ENCODE results near the gene PXYLP1. TPM values are rescaled to one million over a fixed set of nuclear protein-coding genes. Genes with fewer than 3 reads are reported as not detected.

PXYLP1 gene
- total RNA-seq, 2 donors from 2014 or later = 7.5 to 14.5 TPM

- Histone ChIP-seq H3K9me3 (no peaks in the 10 kb centered on the region), H3K4me3 (no peak overlapping the region), H3K27ac (no peak overlapping the region), H3K4me1 (peaks cover 0 to 11% of the 10 kb centered on the region in 2 donors), H3K36me3 (no peaks in the 10 kb centered on the region), H3K27me3 (no peaks in the 10 kb centered on the region)
- no peak for DNase-seq (ENCODE audit: low spot score)
- TF ChIP-seq CTCF (IDR thresholded peaks at IDR 0.05) = no peak
These were observed 1.3 kb upstream of the PXYLP1 start for GRCh38 chr3:141230293-141230692.

DNA sequence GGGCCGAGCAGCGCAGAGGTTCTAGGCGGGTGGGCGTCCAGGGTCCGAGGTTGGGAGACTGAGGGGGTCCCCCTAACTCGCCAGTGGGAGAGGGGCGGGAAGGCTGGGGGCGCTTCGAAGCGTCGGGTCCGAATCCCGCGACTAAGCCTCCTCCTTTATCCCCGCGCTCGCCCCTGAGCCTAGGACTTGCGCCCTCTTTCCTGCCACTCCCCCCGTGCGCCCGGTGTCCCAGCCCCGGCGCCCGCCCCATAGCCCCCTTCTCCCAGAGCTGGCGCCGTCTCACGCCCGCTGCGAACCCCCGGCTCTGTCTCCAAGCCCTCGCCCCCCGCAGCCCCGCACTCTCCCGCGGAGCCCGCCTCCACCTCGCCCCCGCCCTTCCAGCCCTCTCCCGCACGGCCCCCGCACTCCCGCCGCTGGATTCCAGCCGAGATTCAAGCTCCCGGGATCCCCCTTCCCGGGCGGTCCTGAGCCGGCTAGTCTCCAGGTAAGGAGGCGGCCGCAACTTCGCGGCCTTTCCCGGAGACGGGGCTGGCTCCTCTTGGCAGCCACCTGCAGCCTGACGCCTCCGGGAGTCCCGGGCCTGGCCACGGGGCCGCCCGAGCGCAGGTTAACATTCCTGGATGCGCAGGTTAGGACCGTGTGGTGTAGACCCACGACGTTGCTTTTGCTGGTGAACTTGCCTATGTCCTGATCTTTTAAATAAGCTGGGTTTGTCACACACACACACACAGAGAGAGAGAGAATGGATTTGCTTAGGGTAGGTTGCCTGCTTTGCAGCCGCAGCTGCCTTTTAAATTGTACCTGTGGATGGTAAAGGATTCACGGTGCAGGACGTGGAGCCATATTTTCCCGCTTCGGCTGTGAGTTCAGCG lies 563 bp downstream of the PXYLP1 start:
- DNase-seq (ENCODE audit: low spot score) = no peak
- no peaks in the 10 kb centered on the region for H3K9me3 ChIP-seq
- peak overlapping the region; percentile 74 to 83 for H3K4me3 ChIP-seq
- no peak for TF ChIP-seq CTCF (IDR thresholded peaks at IDR 0.05)
- no peaks in the 10 kb centered on the region for H3K27me3 ChIP-seq
- H3K36me3 ChIP-seq = no peaks in the 10 kb centered on the region
- H3K27ac ChIP-seq = peak overlapping the region; percentile 77 to 88
- H3K4me1 ChIP-seq = peaks cover 0 to 14% of the 10 kb centered on the region in 2 donors

DNA sequence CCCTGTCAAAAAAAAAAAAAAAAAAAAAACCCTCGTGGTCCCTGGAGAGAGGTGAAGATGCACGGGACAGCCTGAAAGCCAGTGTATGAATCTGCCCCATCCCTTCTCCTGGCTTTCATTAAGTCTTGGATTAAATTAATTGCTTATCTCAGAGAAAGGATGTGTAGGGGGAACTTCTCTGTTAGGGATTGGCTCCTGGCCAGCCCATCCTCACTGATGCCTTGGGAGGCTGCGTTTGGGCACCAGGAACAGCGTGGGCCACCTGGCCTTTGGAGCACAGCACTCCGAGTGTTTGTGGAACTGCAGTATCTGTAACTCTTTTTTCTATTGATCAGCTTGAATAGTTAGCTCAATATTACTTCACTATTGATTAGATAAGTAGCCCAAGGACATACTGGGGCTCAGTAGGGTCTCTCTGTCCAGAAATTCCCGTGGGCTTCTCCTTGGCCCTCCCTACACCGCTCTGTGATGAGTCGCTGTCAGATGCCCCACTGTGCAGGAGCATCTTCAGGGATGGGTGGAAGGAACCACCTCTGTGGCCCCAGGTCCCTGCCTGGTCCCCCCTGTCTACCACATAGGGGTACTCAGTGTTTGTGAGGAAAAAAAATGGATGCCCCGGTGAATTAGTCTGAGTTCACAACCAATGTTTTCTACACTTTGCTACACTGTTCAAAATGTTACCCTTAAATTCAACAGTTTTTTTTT lies 2.0 kb downstream of the PXYLP1 start:
- no peak for DNase-seq (ENCODE audit: low spot score)
- no peak for TF ChIP-seq CTCF (IDR thresholded peaks at IDR 0.05)
- Histone ChIP-seq H3K36me3 (no peaks in the 10 kb centered on the region), H3K27ac (no peak overlapping the region), H3K4me3 (no peak overlapping the region), H3K4me1 (peaks cover 0 to 25% of the 10 kb centered on the region in 2 donors), H3K9me3 (no peaks in the 10 kb centered on the region), H3K27me3 (no peaks in the 10 kb centered on the region)

GRCh38 chr3:141234283-141234682 lies 2.7 kb downstream of the PXYLP1 start:
- Histone ChIP-seq H3K27ac (no peak overlapping the region), H3K9me3 (no peaks in the 10 kb centered on the region), H3K27me3 (no peaks in the 10 kb centered on the region), H3K36me3 (no peaks in the 10 kb centered on the region), H3K4me1 (peaks cover 0 to 25% of the 10 kb centered on the region in 2 donors), H3K4me3 (no peak overlapping the region)
- no peak for DNase-seq (ENCODE audit: low spot score)
- no peak for TF ChIP-seq CTCF (IDR thresholded peaks at IDR 0.05)

DNA sequence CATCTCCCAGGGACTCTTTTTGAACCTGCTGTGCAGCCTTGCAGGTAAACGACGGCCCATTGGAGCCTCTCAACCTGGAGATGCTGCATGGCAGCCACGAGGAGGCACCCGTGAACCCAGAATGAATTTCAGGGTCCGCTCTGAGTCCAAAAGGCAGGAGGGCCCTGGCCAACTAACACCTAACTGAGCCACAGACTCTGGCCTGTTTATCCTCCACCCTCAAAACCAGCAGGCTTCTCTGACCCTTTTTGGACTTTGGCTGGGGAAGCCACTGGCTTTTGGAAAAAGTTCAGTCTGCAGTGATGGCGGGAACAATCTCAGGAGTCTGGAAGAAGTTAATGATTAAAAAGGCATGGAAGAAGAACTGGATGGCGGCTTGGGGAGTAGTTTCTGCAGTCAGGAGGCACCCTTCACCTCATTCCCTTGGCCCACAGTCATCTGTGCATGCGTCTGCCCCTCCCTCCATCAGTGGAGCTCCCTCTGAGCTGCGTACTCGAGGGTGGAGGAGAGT lies 4.1 kb downstream of the PXYLP1 start:
- no peak overlapping the region for H3K27ac ChIP-seq
- no peaks in the 10 kb centered on the region for H3K27me3 ChIP-seq
- peaks cover 0 to 38% of the 10 kb centered on the region in 2 donors for H3K4me1 ChIP-seq

More for the DNA sequence above, 4.1 kb downstream of the PXYLP1 start:
- TF ChIP-seq CTCF (IDR thresholded peaks at IDR 0.05) = peak in 1 of 2 donors; percentile 14
- H3K4me3 ChIP-seq = no peak overlapping the region
- DNase-seq (ENCODE audit: low spot score) = no peak
- no peaks in the 10 kb centered on the region for H3K9me3 ChIP-seq
- no peaks in the 10 kb centered on the region for H3K36me3 ChIP-seq
